Loucy (cell line): Measurements from ENCODE around the gene MAB21L3.

Experiments
- EZH2phosphoT487 ChIP-seq: fragments of 200-600 bp; IDR thresholded peaks from 2 replicates; pipeline ENCODE4 v1.6.1; 2018; ENCODE audit warnings: antibody characterized with exemption, mild to moderate bottlenecking, moderate library complexity, borderline replicate concordance
- TF ChIP-seq, protein P1 (sequence below): fragments of 200-600 bp; sonication (generic); conservative IDR thresholded peaks from 2 replicates; pipeline ENCODE4 v1.5.1; 2014; ENCODE audit warnings: mild to moderate bottlenecking, antibody characterized with exemption, low read length

DNA sequence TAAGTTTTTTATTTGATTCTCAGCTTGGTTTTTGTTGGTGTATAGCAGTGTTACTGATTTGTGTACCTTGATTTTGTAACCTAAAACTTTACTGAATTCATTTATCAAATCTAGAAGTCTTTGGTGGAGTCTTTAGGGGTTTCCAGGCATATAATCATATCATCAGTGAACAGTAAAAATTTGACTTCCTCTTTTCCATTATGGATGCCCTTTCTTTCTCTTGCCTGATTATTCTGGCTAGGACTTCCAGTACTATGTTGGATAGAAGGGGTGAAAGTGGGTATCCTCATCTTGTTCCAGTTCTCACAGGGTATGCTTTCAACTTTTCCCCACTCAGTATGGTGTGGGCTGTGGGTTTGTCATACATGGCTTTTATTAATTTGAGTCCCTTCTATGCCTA is 23.6 kb upstream of the MAB21L3 start:
- TF ChIP-seq, protein P1, sequence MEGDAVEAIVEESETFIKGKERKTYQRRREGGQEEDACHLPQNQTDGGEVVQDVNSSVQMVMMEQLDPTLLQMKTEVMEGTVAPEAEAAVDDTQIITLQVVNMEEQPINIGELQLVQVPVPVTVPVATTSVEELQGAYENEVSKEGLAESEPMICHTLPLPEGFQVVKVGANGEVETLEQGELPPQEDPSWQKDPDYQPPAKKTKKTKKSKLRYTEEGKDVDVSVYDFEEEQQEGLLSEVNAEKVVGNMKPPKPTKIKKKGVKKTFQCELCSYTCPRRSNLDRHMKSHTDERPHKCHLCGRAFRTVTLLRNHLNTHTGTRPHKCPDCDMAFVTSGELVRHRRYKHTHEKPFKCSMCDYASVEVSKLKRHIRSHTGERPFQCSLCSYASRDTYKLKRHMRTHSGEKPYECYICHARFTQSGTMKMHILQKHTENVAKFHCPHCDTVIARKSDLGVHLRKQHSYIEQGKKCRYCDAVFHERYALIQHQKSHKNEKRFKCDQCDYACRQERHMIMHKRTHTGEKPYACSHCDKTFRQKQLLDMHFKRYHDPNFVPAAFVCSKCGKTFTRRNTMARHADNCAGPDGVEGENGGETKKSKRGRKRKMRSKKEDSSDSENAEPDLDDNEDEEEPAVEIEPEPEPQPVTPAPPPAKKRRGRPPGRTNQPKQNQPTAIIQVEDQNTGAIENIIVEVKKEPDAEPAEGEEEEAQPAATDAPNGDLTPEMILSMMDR = no peak
- no peak for TF ChIP-seq EZH2phosphoT487
